HEK293 (cell line): ENCODE measurements around the gene TPGS1.

Experiments
- CTCF ChIP-seq: fragments of 450-650 bp; formaldehyde crosslinking; IDR thresholded peaks from 2 replicates; pipeline ENCODE4 v1.5.1; 2016; ENCODE audit warnings: missing biosample characterization, missing genetic modification characterization
- GLI2 ChIP-seq: fragments of 450-650 bp; formaldehyde crosslinking; IDR thresholded peaks from 2 replicates; pipeline ENCODE4; 2017; ENCODE audit warnings: missing biosample characterization, missing genetic modification characterization, low read depth, borderline replicate concordance
- GLIS2 ChIP-seq: fragments of 450-650 bp; formaldehyde crosslinking; IDR thresholded peaks from 2 replicates; pipeline ENCODE4 v1.5.1; 2016; ENCODE audit warnings: missing biosample characterization, missing genetic modification characterization
- KLF1 ChIP-seq: fragments of 450-650 bp; formaldehyde crosslinking; IDR thresholded peaks from 2 replicates; pipeline ENCODE4 v1.5.1; 2016; ENCODE audit warnings: missing biosample characterization, missing genetic modification characterization
- KLF10 ChIP-seq: fragments of 450-650 bp; IDR thresholded peaks from 2 replicates; pipeline ENCODE4 v1.5.1; 2018; ENCODE audit warnings: missing biosample characterization, mild to moderate bottlenecking, missing genetic modification characterization
- REST ChIP-seq: fragments of 450-650 bp; formaldehyde crosslinking; IDR thresholded peaks from 2 replicates; pipeline ENCODE4 v1.5.1; 2016; ENCODE audit warnings: missing biosample characterization, missing genetic modification characterization
- SALL2 ChIP-seq: fragments of 450-650 bp; formaldehyde crosslinking; IDR thresholded peaks from 2 replicates; pipeline ENCODE4 v1.5.0; 2017; ENCODE audit warnings: missing biosample characterization, mild to moderate bottlenecking, missing genetic modification characterization, borderline replicate concordance
- SP7 ChIP-seq: fragments of 450-650 bp; formaldehyde crosslinking; IDR thresholded peaks from 2 replicates; pipeline ENCODE4 v1.5.1; 2016; ENCODE audit warnings: missing biosample characterization, missing genetic modification characterization
- ZBTB10 ChIP-seq: fragments of 450-650 bp; formaldehyde crosslinking; IDR thresholded peaks from 2 replicates; pipeline ENCODE4 v1.5.1; 2016; ENCODE audit warnings: missing biosample characterization, missing genetic modification characterization
- ZBTB26 ChIP-seq: fragments of 450-650 bp; formaldehyde crosslinking; optimal IDR thresholded peaks from 2 replicates; pipeline ENCODE3; 2016; ENCODE audit warnings: missing biosample characterization, mild to moderate bottlenecking, missing genetic modification characterization
- ZBTB7A ChIP-seq: fragments of 450-650 bp; formaldehyde crosslinking; IDR thresholded peaks from 2 replicates; pipeline ENCODE4 v1.5.1; 2016; ENCODE audit warnings: low read depth, missing biosample characterization, missing genetic modification characterization
- ZFHX2 ChIP-seq: fragments of 450-650 bp; formaldehyde crosslinking; conservative IDR thresholded peaks from 2 replicates; pipeline ENCODE4 v1.5.1; 2016; ENCODE audit warnings: missing biosample characterization, missing genetic modification characterization
- ZNF184 ChIP-seq: fragments of 450-650 bp; IDR thresholded peaks from 2 replicates; pipeline ENCODE4 v1.5.1; 2018; ENCODE audit warnings: missing biosample characterization, mild to moderate bottlenecking, missing genetic modification characterization
- ZNF211 ChIP-seq: fragments of 450-650 bp; formaldehyde crosslinking; IDR thresholded peaks from 2 replicates; pipeline ENCODE4 v1.5.1; 2016; ENCODE audit warnings: low read depth, missing biosample characterization, missing genetic modification characterization
- ZNF214 ChIP-seq: fragments of 450-650 bp; formaldehyde crosslinking; IDR thresholded peaks from 2 replicates; pipeline ENCODE4 v1.5.1; 2017; ENCODE audit warnings: missing biosample characterization, mild to moderate bottlenecking, missing genetic modification characterization, borderline replicate concordance
- ZNF221 ChIP-seq: fragments of 450-650 bp; formaldehyde crosslinking; IDR thresholded peaks from 2 replicates; pipeline ENCODE4 v1.5.1; 2017; ENCODE audit warnings: missing biosample characterization, missing genetic modification characterization, borderline replicate concordance
- ZNF600 ChIP-seq: fragments of 450-650 bp; formaldehyde crosslinking; IDR thresholded peaks from 2 replicates; pipeline ENCODE4 v1.5.1; 2016; ENCODE audit warnings: missing biosample characterization, missing genetic modification characterization
- ZNF629 ChIP-seq: fragments of 450-650 bp; formaldehyde crosslinking; IDR thresholded peaks from 2 replicates; pipeline ENCODE4 v1.5.1; 2017; ENCODE audit warnings: missing biosample characterization, missing genetic modification characterization
- ZNF777 ChIP-seq: fragments of 450-650 bp; formaldehyde crosslinking; IDR thresholded peaks from 2 replicates; pipeline ENCODE4 v1.5.1; 2017; ENCODE audit warnings: missing biosample characterization, missing genetic modification characterization, borderline replicate concordance
- TF ChIP-seq, protein P1 (sequence below): fragments of 450-650 bp; formaldehyde crosslinking; IDR thresholded peaks from 2 replicates; pipeline ENCODE4 v1.5.1; 2016; ENCODE audit warnings: missing biosample characterization, missing genetic modification characterization
- TF ChIP-seq, protein P2 (sequence below): fragments of 450-650 bp; formaldehyde crosslinking; IDR thresholded peaks from 2 replicates; pipeline ENCODE4 v1.5.1; 2016; ENCODE audit warnings: missing biosample characterization, missing genetic modification characterization
- TF ChIP-seq, protein P3 (sequence below): fragments of 450-650 bp; formaldehyde crosslinking; IDR thresholded peaks from 2 replicates; pipeline ENCODE4 v1.5.1; 2016; ENCODE audit warnings: missing biosample characterization, missing genetic modification characterization

TPGS1 gene

DNA sequence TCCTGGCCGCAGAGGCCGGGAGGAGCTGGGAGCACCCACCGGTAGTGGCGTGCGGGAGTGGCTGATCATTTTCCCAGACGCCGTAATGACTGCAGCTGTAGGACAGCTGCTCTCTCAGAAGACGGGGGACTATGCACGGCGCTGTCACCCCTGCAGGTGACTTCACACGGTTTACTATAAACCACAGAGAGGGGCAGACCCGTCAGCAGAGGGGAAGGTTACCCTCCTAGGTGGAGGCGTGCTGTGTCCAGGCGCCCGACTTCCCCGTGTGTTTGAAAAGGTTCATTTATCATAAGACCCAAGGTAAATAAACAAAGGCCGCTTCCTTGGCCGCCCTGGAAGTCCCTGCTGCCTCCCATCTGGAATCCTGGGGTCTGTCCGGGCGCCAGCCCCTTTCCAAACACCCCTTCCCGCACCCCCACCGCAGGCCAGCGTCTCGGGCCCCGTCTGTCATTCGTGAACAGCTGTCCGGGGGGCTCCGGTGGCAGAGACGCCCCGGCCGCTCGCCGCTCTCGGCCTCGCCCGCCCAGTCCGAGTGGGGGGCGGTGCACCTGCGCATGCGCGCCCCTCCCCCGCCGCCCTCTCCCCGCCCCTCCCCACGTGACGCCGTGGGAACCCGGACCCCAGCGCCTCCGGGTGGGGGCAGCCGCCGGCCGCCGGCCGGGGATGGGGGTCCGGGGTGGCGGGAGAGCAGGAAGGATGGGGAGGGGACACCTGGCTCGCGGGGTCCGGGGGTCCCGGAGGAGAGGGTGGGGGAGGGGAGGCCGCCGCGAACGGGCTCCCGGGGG is 47.4 kb upstream of the TPGS1 start (continued):
- TF ChIP-seq ZBTB10 (tag by site-specific recombination) (0 out of 2 replicates have a peak, but pooled peaks have one; percentile 71), SP7 (peak; percentile 57; the same call in 1 of the 2 replicates), SALL2 (tag by site-specific recombination) (no peak), CTCF (tag by site-specific recombination) (peak; percentile 21; the same call in 1 of the 2 replicates), REST (tag by site-specific recombination) (0 out of 2 replicates have a peak, but pooled peaks have one; percentile 31), ZNF214 (tag by site-specific recombination) (no peak), KLF10 (tag by site-specific recombination) (0 out of 2 replicates have a peak, but pooled peaks have one; percentile 22), ZNF184 (tag by site-specific recombination) (no peak), ZFHX2 (tag by site-specific recombination) (peak; percentile 19; the same call in 1 of the 2 replicates), ZNF777 (tag by site-specific recombination) (no peak), ZNF629 (tag by site-specific recombination) (0 out of 2 replicates have a peak, but pooled peaks have one; percentile 25), GLIS2 (tag by site-specific recombination) (0 out of 2 replicates have a peak, but pooled peaks have one; percentile 35), ZBTB26 (tag by site-specific recombination) (peak; percentile 44), ZBTB7A (tag by site-specific recombination) (0 out of 2 replicates have a peak, but pooled peaks have one; percentile 66), ZNF221 (tag by site-specific recombination) (no peak), KLF1 (0 out of 2 replicates have a peak, but pooled peaks have one; percentile 21), ZNF211 (tag by site-specific recombination) (no peak), ZNF600 (tag by site-specific recombination) (0 out of 2 replicates have a peak, but pooled peaks have one; percentile 17), GLI2 (tag by site-specific recombination) (no peak)
- TF ChIP-seq, protein P1, sequence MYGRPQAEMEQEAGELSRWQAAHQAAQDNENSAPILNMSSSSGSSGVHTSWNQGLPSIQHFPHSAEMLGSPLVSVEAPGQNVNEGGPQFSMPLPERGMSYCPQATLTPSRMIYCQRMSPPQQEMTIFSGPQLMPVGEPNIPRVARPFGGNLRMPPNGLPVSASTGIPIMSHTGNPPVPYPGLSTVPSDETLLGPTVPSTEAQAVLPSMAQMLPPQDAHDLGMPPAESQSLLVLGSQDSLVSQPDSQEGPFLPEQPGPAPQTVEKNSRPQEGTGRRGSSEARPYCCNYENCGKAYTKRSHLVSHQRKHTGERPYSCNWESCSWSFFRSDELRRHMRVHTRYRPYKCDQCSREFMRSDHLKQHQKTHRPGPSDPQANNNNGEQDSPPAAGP (tag by site-specific recombination) = peak; percentile 71
- TF ChIP-seq, protein P2, sequence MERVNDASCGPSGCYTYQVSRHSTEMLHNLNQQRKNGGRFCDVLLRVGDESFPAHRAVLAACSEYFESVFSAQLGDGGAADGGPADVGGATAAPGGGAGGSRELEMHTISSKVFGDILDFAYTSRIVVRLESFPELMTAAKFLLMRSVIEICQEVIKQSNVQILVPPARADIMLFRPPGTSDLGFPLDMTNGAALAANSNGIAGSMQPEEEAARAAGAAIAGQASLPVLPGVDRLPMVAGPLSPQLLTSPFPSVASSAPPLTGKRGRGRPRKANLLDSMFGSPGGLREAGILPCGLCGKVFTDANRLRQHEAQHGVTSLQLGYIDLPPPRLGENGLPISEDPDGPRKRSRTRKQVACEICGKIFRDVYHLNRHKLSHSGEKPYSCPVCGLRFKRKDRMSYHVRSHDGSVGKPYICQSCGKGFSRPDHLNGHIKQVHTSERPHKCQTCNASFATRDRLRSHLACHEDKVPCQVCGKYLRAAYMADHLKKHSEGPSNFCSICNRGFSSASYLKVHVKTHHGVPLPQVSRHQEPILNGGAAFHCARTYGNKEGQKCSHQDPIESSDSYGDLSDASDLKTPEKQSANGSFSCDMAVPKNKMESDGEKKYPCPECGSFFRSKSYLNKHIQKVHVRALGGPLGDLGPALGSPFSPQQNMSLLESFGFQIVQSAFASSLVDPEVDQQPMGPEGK (tag by site-specific recombination) = peak; percentile 80
- TF ChIP-seq, protein P3, sequence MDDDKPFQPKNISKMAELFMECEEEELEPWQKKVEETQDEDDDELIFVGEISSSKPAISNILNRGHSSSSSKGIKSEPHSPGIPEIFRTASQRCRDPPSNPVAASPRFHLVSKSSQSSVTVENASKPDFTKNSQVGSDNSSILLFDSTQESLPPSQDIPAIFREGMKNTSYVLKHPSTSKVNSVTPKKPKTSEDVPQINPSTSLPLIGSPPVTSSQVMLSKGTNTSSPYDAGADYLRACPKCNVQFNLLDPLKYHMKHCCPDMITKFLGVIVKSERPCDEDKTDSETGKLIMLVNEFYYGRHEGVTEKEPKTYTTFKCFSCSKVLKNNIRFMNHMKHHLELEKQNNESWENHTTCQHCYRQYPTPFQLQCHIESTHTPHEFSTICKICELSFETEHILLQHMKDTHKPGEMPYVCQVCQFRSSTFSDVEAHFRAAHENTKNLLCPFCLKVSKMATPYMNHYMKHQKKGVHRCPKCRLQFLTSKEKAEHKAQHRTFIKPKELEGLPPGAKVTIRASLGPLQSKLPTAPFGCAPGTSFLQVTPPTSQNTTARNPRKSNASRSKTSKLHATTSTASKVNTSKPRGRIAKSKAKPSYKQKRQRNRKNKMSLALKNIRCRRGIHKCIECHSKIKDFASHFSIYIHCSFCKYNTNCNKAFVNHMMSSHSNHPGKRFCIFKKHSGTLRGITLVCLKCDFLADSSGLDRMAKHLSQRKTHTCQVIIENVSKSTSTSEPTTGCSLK (tag by site-specific recombination) = no peak
- TF ChIP-seq, all 188 proteins: peak for 25
